22Rv1 (cell line): ENCODE measurements around the gene CORO1C.

ENCODE experiments used
- CTCF ChIP-seq: fragments of 450-650 bp; IDR thresholded peaks from 2 replicates; pipeline ENCODE4 v1.5.1; 2017; ENCODE audit warnings: mild to moderate bottlenecking
- ZFX ChIP-seq: fragments of 450-650 bp; IDR thresholded peaks from 2 replicates; pipeline ENCODE4 v1.6.1; 2017; ENCODE audit warnings: antibody characterized with exemption, borderline replicate concordance

- TF ChIP-seq CTCF (no peak), ZFX (no peak)
These were observed 37.6 kb downstream of the CORO1C start for GRCh38 chr12:108693751-108694150.
